ENCODE measurements around the gene PDIA6. TPM values are rescaled to one million over a fixed set of nuclear protein-coding genes. Genes with fewer than 3 reads are reported as not detected.

PDIA6 gene
- total RNA-seq, 6 experiments from 2014 or later = 141 to 232 (median 191) TPM

DNA sequence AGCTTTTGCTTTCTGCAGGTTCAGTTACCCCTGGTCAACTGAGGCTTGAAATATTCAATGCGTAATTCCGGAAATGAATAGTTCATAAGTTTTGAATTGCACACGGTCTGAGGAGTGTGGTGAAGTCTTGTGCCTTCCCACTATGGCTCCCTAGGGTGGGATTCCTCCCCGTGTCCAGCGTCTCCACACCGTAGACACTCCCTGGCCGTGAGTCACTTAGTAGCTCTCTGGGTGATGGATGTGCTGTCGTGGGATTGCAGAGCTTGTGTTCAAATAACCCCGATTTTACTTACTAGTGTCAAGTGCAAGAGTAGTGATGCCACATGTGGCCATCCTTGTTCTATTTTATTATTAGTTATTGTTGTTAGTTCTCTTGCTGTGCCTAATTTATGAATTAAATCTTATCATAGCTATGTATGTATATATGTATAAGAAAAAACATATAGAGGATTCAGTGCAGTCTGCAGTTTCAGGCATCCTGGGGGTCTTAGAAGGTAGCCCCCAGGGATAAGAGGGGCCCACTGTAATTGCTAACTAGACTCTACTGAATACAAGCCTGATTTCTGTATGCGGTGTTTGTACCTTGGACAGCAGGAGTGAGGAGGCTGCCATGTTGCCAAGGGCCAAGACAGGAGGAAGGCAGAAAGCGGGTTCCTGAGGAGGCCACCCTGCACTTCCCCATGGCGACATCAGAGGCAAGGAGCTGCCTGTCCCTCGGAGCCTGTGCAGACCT, 47.7 kb upstream of the PDIA6 start:
- no peak for ATAC-seq
- H3K36me3 ChIP-seq = no peaks in the 10 kb centered on the region
- WGBS (ENCODE audit: insufficient coverage, low coverage, low lambda C conversion rate, missing lambda C conversion rate) = 81% methylated on average over 10 of the region's 13 CpGs
- TF ChIP-seq, protein P1, sequence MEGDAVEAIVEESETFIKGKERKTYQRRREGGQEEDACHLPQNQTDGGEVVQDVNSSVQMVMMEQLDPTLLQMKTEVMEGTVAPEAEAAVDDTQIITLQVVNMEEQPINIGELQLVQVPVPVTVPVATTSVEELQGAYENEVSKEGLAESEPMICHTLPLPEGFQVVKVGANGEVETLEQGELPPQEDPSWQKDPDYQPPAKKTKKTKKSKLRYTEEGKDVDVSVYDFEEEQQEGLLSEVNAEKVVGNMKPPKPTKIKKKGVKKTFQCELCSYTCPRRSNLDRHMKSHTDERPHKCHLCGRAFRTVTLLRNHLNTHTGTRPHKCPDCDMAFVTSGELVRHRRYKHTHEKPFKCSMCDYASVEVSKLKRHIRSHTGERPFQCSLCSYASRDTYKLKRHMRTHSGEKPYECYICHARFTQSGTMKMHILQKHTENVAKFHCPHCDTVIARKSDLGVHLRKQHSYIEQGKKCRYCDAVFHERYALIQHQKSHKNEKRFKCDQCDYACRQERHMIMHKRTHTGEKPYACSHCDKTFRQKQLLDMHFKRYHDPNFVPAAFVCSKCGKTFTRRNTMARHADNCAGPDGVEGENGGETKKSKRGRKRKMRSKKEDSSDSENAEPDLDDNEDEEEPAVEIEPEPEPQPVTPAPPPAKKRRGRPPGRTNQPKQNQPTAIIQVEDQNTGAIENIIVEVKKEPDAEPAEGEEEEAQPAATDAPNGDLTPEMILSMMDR (IDR thresholded peaks at IDR 0.05) = no peak
- TF ChIP-seq POLR2A (IDR thresholded peaks at IDR 0.05) = no peak
- no peaks in the 10 kb centered on the region for H3K27me3 ChIP-seq
- H3K4me1 ChIP-seq = no peaks in the 10 kb centered on the region
- DNase-seq = no peak
- H3K4me3 ChIP-seq = no peak overlapping the region
- intact Hi-C loops (cut with DNase I) = no loop called here
- no peaks in the 10 kb centered on the region for H3K9me3 ChIP-seq
- no peak overlapping the region for H3K27ac ChIP-seq

DNA sequence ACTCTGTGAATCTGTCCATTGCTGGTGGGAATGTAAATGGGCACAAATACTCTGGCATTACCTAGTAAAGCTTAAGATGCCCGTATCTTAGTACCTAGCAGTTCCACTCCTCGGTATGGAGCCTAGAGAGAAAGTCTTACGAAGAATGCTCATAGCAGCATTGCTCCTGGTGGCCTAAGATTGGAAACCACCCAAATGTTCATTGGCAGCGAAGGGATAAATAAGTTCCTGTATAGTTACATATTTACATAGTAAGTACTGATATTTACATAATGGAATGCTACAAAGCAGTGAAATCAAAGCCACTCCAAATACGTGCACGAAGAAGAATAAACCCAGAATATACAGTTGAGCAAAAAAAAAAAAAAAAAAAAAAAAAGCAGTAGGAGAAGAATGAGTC, 46.7 kb upstream of the PDIA6 start:
- ATAC-seq (no peak), DNase-seq (no peak)
- Histone ChIP-seq H3K27ac (no peak overlapping the region), H3K4me1 (no peaks in the 10 kb centered on the region), H3K27me3 (no peaks in the 10 kb centered on the region), H3K36me3 (no peaks in the 10 kb centered on the region), H3K9me3 (no peaks in the 10 kb centered on the region), H3K4me3 (no peak overlapping the region)
- 67% methylated on average over 6 of the region's 6 CpGs for WGBS (ENCODE audit: insufficient coverage, low coverage, low lambda C conversion rate, missing lambda C conversion rate)
- TF ChIP-seq, protein P1 (IDR thresholded peaks at IDR 0.05) = no peak
- TF ChIP-seq POLR2A (IDR thresholded peaks at IDR 0.05) = no peak
- intact Hi-C loops (cut with DNase I) = no loop called here

DNA sequence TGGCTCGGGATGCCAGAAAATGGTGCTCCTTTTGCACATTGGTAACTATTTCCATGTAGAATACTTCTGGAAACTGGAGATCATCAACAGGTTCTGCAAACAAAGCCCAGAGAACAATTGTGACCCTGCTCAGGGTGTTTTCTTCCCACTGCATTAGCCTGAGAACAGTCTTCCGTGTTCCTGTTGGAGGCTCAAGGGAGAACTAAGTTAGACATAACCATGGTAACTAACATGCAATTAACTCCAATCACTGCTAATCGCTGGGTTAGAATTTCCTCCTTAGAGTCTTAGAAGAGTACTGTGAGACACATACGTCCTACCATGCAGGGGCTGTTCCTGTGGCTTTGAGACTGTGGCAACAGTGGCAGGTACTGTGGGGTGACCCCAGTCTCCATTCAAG, 36.0 kb upstream of the PDIA6 start:
- Histone ChIP-seq H3K36me3 (no peaks in the 10 kb centered on the region), H3K27me3 (no peaks in the 10 kb centered on the region), H3K9me3 (no peaks in the 10 kb centered on the region), H3K27ac (no peak overlapping the region), H3K4me1 (no peaks in the 10 kb centered on the region), H3K4me3 (no peak overlapping the region)
- intact Hi-C loops (cut with DNase I) = no loop called here
- ATAC-seq (no peak), DNase-seq (no peak)
- WGBS (ENCODE audit: insufficient coverage, low coverage, low lambda C conversion rate, missing lambda C conversion rate) = 89% methylated on average over 4 of the region's 4 CpGs
- TF ChIP-seq, protein P1 (IDR thresholded peaks at IDR 0.05) = no peak
- no peak for TF ChIP-seq POLR2A (IDR thresholded peaks at IDR 0.05)

DNA sequence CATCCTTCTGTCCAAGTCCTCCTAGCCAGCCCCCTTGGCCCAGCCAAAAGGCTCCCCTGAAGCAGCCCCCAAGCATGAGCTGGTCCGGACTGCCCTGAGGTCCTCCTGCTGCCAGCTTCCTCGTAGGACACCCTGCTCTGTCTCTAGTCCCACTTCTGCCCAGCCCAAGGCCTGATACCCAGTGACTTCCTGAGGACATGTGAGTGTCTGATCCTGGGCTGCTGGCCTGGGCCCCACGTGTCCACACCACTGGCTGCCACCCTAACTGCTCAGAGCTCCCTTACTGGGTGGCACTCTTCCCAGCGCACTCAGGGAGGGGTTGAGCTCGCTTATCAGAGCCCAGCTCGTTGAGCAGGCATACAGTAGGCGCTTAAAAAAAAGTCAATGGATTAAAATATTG, 34.4 kb upstream of the PDIA6 start:
- Histone ChIP-seq H3K36me3 (no peaks in the 10 kb centered on the region), H3K4me1 (no peaks in the 10 kb centered on the region), H3K27me3 (no peaks in the 10 kb centered on the region), H3K9me3 (no peaks in the 10 kb centered on the region), H3K4me3 (no peak overlapping the region), H3K27ac (no peak overlapping the region)
- WGBS (ENCODE audit: insufficient coverage, low coverage, low lambda C conversion rate, missing lambda C conversion rate) = 72% methylated on average over 6 of the region's 7 CpGs
- TF ChIP-seq, protein P1 (IDR thresholded peaks at IDR 0.05) = no peak
- no peak for TF ChIP-seq POLR2A (IDR thresholded peaks at IDR 0.05)
- ATAC-seq = peak in 2 of 4 donors; percentile 15 to 22
- DNase-seq = no peak
- intact Hi-C loops (cut with DNase I) = no loop called here
